Measurements from ENCODE around the gene FAM124A. TPM values are rescaled to one million over a fixed set of nuclear protein-coding genes. Genes with fewer than 3 reads are reported as not detected.
"Not testable (repeated sequence)": the region's sequence is repeated elsewhere in the genome, so short reads cannot be mapped to it uniquely, and the experiment has no call there.

FAM124A gene
- total and polyA plus RNA-seq, 2 experiments from 2014 or later = 37.7 to 109 TPM

DNA sequence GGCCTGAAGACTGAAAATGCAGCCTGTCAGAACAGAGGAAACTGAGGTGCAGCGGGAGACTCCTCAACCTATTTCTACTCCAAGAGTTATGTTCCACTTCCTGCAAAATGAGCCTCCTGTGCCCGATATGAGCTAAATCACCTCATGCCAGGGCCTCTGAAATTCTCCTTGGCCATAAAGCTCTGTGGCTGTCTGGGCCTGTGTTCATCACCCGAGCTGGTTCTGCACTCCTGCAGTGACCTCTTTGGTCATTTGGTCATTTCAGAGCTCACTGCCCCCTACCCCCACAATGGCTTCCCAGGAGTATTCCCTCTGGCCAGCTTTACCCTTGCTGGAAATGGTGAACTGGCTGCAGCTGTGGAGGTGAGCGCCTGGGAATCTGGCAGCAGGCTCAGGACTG lies 65.6 kb downstream of the FAM124A start (continued):
- no peak for TF ChIP-seq NANOG (IDR thresholded peaks at IDR 0.05; ENCODE audit: borderline replicate concordance)
- TF ChIP-seq, protein P1, sequence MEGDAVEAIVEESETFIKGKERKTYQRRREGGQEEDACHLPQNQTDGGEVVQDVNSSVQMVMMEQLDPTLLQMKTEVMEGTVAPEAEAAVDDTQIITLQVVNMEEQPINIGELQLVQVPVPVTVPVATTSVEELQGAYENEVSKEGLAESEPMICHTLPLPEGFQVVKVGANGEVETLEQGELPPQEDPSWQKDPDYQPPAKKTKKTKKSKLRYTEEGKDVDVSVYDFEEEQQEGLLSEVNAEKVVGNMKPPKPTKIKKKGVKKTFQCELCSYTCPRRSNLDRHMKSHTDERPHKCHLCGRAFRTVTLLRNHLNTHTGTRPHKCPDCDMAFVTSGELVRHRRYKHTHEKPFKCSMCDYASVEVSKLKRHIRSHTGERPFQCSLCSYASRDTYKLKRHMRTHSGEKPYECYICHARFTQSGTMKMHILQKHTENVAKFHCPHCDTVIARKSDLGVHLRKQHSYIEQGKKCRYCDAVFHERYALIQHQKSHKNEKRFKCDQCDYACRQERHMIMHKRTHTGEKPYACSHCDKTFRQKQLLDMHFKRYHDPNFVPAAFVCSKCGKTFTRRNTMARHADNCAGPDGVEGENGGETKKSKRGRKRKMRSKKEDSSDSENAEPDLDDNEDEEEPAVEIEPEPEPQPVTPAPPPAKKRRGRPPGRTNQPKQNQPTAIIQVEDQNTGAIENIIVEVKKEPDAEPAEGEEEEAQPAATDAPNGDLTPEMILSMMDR (conservative IDR thresholded peaks at IDR 0.05; ENCODE audit: low read depth in 2 of 2) = no peak
- no peak for TF ChIP-seq CREB1 (CRISPR knock-in tag; IDR thresholded peaks at IDR 0.05; ENCODE audit: low read depth)
- no peak for TF ChIP-seq ZNF331 (CRISPR knock-in tag; IDR thresholded peaks at IDR 0.05; ENCODE audit: low read depth)
- no peak for TF ChIP-seq ZNF114 (CRISPR knock-in tag; IDR thresholded peaks at IDR 0.05)
- TF ChIP-seq STAT1 (IDR thresholded peaks at IDR 0.05; ENCODE audit: unreplicated experiment) = no peak
- TF ChIP-seq POLR2AphosphoS5 (IDR thresholded peaks at IDR 0.05; ENCODE audit: low read depth) = no peak
- no peak for TF ChIP-seq JUNB (IDR thresholded peaks at IDR 0.05; ENCODE audit: unreplicated experiment)

DNA sequence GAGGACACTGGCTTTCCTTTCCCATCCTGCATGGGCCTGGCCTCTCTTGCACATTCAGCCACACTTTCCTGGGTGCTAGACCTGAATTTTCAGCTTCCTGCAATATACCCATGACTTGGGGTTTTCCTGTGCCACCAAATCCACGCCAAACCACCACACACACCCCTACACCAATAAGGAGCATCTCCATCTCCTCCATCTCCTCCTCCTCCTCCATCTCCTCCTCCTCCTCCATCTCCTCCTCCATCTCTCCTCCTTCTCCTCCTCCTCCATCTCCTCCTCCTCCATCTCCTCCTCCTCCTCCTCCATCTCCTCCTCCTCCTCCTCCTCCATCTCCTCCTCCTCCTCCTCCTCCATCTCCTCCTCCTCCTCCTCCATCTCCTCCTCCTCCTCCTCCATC lies 66.1 kb downstream of the FAM124A start:
- H3K27me3 ChIP-seq (ENCODE audit: insufficient read depth); H3K36me3 ChIP-seq (ENCODE audit: insufficient read depth); ATAC-seq; H3K4me3 ChIP-seq; H2AFZ ChIP-seq; H3K27ac ChIP-seq (ENCODE audit: low read depth); H3K27me3 Mint-ChIP-seq (ENCODE audit: insufficient read depth, low read depth, poor library complexity); H3K9me3 Mint-ChIP-seq; H3K4me3 Mint-ChIP-seq; DNase-seq (ENCODE audit: low spot score); H3K4me2 ChIP-seq; H3K27ac Mint-ChIP-seq; H4K20me1 ChIP-seq (replicated peaks; ENCODE audit: insufficient read depth); H3K79me2 ChIP-seq (replicated peaks; ENCODE audit: insufficient read depth); H3F3A ChIP-seq (replicated peaks; ENCODE audit: low read depth); H3K9me2 ChIP-seq (ENCODE audit: insufficient read depth): not testable (repeated sequence)
- Mint-ChIP-seq H3K36me3 (ENCODE audit: low read depth) (peaks cover 12% of the 10 kb centered on the region), H3K4me1 (peaks cover 47% of the 10 kb centered on the region)
- peaks cover 17% of the 10 kb centered on the region for H3K4me1 ChIP-seq (ENCODE audit: insufficient read depth)

DNA sequence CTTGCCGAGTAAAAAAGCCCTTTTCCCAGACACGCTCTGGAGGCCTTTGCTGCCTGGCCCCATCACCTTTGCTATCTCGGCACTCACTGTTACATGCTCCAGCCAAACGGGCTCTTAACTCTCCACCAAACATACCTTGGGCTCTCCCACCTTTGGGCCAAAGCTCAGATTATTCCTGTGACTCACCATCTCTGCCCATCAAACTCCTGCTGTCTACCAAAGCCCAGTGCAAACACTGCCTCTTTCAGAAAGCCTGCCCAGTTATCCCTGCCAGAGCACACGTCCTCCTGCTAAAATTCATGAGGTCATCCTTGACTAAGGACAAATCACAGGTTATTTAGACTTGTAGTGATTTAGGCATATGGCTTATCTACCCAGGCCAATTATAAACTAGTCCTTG lies 69.1 kb downstream of the FAM124A start:
- Histone ChIP-seq H3K27ac (ENCODE audit: low read depth) (no peak overlapping the region), H3K4me3 (no peak overlapping the region), H3K36me3 (ENCODE audit: insufficient read depth) (no peaks in the 10 kb centered on the region; the same call in 1 of the 2 replicates), H3K4me2 (no peak overlapping the region), H3K79me2 (replicated peaks; ENCODE audit: insufficient read depth) (no peaks in the 10 kb centered on the region), H2AFZ (no peak overlapping the region), H3K4me1 (ENCODE audit: insufficient read depth) (peaks cover 16% of the 10 kb centered on the region), H3F3A (replicated peaks; ENCODE audit: low read depth) (no peaks in the 10 kb centered on the region; the same call in 1 of the 2 replicates), H4K20me1 (replicated peaks; ENCODE audit: insufficient read depth) (no peaks in the 10 kb centered on the region), H3K9me2 (ENCODE audit: insufficient read depth) (no peaks in the 10 kb centered on the region), H3K27me3 (ENCODE audit: insufficient read depth) (no peaks in the 10 kb centered on the region)
- ATAC-seq (no peak), DNase-seq (ENCODE audit: low spot score) (no peak)
- no peak overlapping the region for H3K27ac Mint-ChIP-seq
- H3K4me3 Mint-ChIP-seq = no peak overlapping the region
- H3K4me1 Mint-ChIP-seq = peaks cover 36% of the 10 kb centered on the region
- peaks cover 3% of the 10 kb centered on the region; the same call in 1 of the 3 replicates for H3K9me3 Mint-ChIP-seq
- peaks cover 4% of the 10 kb centered on the region; the same call in 1 of the 3 replicates for H3K36me3 Mint-ChIP-seq (ENCODE audit: low read depth)
- peaks cover 11% of the 10 kb centered on the region for H3K27me3 Mint-ChIP-seq (ENCODE audit: insufficient read depth, low read depth, poor library complexity)
- TF ChIP-seq ZNF114 (CRISPR knock-in tag; IDR thresholded peaks at IDR 0.05) = no peak
- no peak for TF ChIP-seq EZH2phosphoT487 (IDR thresholded peaks at IDR 0.05; ENCODE audit: unreplicated experiment)
- TF ChIP-seq CREB1 (CRISPR knock-in tag; IDR thresholded peaks at IDR 0.05; ENCODE audit: low read depth) = no peak
- no peak for TF ChIP-seq JUNB (IDR thresholded peaks at IDR 0.05; ENCODE audit: unreplicated experiment)
- no peak for TF ChIP-seq ZNF331 (CRISPR knock-in tag; IDR thresholded peaks at IDR 0.05; ENCODE audit: low read depth)
- TF ChIP-seq, protein P2, sequence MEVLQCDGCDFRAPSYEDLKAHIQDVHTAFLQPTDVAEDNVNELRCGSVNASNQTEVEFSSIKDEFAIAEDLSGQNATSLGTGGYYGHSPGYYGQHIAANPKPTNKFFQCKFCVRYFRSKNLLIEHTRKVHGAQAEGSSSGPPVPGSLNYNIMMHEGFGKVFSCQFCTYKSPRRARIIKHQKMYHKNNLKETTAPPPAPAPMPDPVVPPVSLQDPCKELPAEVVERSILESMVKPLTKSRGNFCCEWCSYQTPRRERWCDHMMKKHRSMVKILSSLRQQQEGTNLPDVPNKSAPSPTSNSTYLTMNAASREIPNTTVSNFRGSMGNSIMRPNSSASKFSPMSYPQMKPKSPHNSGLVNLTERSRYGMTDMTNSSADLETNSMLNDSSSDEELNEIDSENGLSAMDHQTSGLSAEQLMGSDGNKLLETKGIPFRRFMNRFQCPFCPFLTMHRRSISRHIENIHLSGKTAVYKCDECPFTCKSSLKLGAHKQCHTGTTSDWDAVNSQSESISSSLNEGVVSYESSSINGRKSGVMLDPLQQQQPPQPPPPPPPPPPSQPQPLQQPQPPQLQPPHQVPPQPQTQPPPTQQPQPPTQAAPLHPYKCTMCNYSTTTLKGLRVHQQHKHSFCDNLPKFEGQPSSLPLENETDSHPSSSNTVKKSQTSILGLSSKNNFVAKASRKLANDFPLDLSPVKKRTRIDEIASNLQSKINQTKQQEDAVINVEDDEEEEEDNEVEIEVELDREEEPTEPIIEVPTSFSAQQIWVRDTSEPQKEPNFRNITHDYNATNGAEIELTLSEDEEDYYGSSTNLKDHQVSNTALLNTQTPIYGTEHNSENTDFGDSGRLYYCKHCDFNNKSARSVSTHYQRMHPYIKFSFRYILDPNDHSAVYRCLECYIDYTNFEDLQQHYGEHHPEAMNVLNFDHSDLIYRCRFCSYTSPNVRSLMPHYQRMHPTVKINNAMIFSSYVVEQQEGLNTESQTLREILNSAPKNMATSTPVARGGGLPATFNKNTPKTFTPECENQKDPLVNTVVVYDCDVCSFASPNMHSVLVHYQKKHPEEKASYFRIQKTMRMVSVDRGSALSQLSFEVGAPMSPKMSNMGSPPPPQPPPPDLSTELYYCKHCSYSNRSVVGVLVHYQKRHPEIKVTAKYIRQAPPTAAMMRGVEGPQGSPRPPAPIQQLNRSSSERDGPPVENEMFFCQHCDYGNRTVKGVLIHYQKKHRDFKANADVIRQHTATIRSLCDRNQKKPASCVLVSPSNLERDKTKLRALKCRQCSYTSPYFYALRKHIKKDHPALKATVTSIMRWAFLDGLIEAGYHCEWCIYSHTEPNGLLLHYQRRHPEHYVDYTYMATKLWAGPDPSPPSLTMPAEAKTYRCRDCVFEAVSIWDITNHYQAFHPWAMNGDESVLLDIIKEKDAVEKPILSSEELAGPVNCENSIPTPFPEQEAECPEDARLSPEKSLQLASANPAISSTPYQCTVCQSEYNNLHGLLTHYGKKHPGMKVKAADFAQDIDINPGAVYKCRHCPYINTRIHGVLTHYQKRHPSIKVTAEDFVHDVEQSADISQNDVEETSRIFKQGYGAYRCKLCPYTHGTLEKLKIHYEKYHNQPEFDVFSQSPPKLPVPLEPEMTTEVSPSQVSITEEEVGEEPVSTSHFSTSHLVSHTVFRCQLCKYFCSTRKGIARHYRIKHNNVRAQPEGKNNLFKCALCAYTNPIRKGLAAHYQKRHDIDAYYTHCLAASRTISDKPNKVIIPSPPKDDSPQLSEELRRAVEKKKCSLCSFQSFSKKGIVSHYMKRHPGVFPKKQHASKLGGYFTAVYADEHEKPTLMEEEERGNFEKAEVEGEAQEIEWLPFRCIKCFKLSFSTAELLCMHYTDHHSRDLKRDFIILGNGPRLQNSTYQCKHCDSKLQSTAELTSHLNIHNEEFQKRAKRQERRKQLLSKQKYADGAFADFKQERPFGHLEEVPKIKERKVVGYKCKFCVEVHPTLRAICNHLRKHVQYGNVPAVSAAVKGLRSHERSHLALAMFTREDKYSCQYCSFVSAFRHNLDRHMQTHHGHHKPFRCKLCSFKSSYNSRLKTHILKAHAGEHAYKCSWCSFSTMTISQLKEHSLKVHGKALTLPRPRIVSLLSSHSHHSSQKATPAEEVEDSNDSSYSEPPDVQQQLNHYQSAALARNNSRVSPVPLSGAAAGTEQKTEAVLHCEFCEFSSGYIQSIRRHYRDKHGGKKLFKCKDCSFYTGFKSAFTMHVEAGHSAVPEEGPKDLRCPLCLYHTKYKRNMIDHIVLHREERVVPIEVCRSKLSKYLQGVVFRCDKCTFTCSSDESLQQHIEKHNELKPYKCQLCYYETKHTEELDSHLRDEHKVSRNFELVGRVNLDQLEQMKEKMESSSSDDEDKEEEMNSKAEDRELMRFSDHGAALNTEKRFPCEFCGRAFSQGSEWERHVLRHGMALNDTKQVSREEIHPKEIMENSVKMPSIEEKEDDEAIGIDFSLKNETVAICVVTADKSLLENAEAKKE (CRISPR knock-in tag; IDR thresholded peaks at IDR 0.05) = no peak
- TF ChIP-seq NANOG (IDR thresholded peaks at IDR 0.05; ENCODE audit: borderline replicate concordance) = no peak
- no peak for TF ChIP-seq STAT1 (IDR thresholded peaks at IDR 0.05; ENCODE audit: unreplicated experiment)
- TF ChIP-seq, protein P1 (conservative IDR thresholded peaks at IDR 0.05; ENCODE audit: low read depth in 2 of 2) = no peak
